WTC11 (cell line): ENCODE data around the gene THY1. TPM values are rescaled to one million over a fixed set of nuclear protein-coding genes. Genes with fewer than 3 reads are reported as not detected.

Source experiments
- ATF2 ChIP-seq: sonication (generic); formaldehyde crosslinking; IDR thresholded peaks from 2 replicates; pipeline ENCODE4 v1.8.1; 2022; ENCODE audit warnings: low read depth, missing genetic modification reagents, borderline replicate concordance
- CBFB ChIP-seq: sonication (generic); formaldehyde crosslinking; IDR thresholded peaks from 2 replicates; pipeline ENCODE4 v1.8.1; 2022; ENCODE audit warnings: mild to moderate bottlenecking, low read depth, missing genetic modification reagents
- CREM ChIP-seq: sonication (generic); formaldehyde crosslinking; IDR thresholded peaks from 2 replicates; pipeline ENCODE4 v1.8.1; 2022; ENCODE audit warnings: mild to moderate bottlenecking, missing genetic modification reagents, moderate library complexity
- FOXP1 ChIP-seq: sonication (generic); formaldehyde crosslinking; IDR thresholded peaks from 2 replicates; pipeline ENCODE4 v1.8.0; 2022; ENCODE audit warnings: missing genetic modification reagents, mild to moderate bottlenecking, moderate library complexity, borderline replicate concordance
- JAZF1 ChIP-seq: fragments of 250-450 bp; sonication (Bioruptor Pico); IDR thresholded peaks from 2 replicates; pipeline ENCODE4 v1.9.0; 2021; ENCODE audit warnings: moderate library complexity, mild to moderate bottlenecking, inconsistent platforms
- MLX ChIP-seq: sonication (generic); formaldehyde crosslinking; IDR thresholded peaks from 2 replicates; pipeline ENCODE4 v1.8.1; 2023; ENCODE audit warnings: mild to moderate bottlenecking, missing genetic modification reagents, moderate library complexity
- MYBL2 ChIP-seq: sonication (generic); formaldehyde crosslinking; IDR thresholded peaks from 2 replicates; pipeline ENCODE4 v1.8.1; 2023; ENCODE audit warnings: mild to moderate bottlenecking, moderate library complexity, missing genetic modification reagents
- NFE2L1 ChIP-seq: sonication (generic); formaldehyde crosslinking; IDR thresholded peaks from 2 replicates; pipeline ENCODE4 v1.8.1; 2023; ENCODE audit warnings: missing genetic modification reagents
- NR1H2 ChIP-seq: sonication (generic); formaldehyde crosslinking; IDR thresholded peaks from 2 replicates; pipeline ENCODE4 v1.9.0; 2021; ENCODE audit warnings: mild to moderate bottlenecking, moderate library complexity, missing genetic modification reagents
- PRRX2 ChIP-seq: fragments of 250-450 bp; sonication (Bioruptor Pico); IDR thresholded peaks from 2 replicates; pipeline ENCODE4 v1.8.0; 2021; ENCODE audit warnings: mild to moderate bottlenecking
- STAT6 ChIP-seq: sonication (generic); formaldehyde crosslinking; conservative IDR thresholded peaks from 2 replicates; pipeline ENCODE4 v1.8.1; 2023; ENCODE audit warnings: mild to moderate bottlenecking, low read depth, missing genetic modification reagents, moderate library complexity
- TEAD1 ChIP-seq: sonication (generic); formaldehyde crosslinking; IDR thresholded peaks from 2 replicates; pipeline ENCODE4 v1.8.0; 2022; ENCODE audit warnings: mild to moderate bottlenecking, missing genetic modification reagents
- USF2 ChIP-seq: sonication (generic); formaldehyde crosslinking; IDR thresholded peaks from 2 replicates; pipeline ENCODE4 v1.8.1; 2023; ENCODE audit warnings: mild to moderate bottlenecking, missing genetic modification reagents, moderate library complexity
- ZMAT4 ChIP-seq: fragments of 250-450 bp; sonication (Bioruptor Pico); IDR thresholded peaks from 2 replicates; pipeline ENCODE4 v1.9.0; 2021; ENCODE audit warnings: mild to moderate bottlenecking
- ZNF281 ChIP-seq: sonication (generic); formaldehyde crosslinking; IDR thresholded peaks from 2 replicates; pipeline ENCODE4 v1.8.0; 2023; ENCODE audit warnings: mild to moderate bottlenecking, missing genetic modification reagents
- ZNF317 ChIP-seq: sonication (generic); formaldehyde crosslinking; IDR thresholded peaks from 2 replicates; pipeline ENCODE4 v1.8.1; 2023; ENCODE audit warnings: low read depth, mild to moderate bottlenecking, moderate library complexity, missing genetic modification reagents, borderline replicate concordance
- total RNA-seq: library from RNA; stranded (reverse); gene quantifications from 3 replicates; pipeline ENCODE4 v1.2.3, GENCODE V29; 2021

THY1 gene
- total RNA-seq, 1 experiment from 2014 or later: 325 TPM

- TF ChIP-seq USF2 (CRISPR knock-in tag) (no peak), PRRX2 (CRISPR knock-in tag) (peak; percentile 51; the same call in 1 of the 2 replicates), NR1H2 (no peak), FOXP1 (CRISPR knock-in tag) (peak; percentile 25), CREM (CRISPR knock-in tag) (no peak), ATF2 (CRISPR knock-in tag) (no peak), MLX (CRISPR knock-in tag) (no peak), ZNF317 (CRISPR knock-in tag) (no peak), ZNF281 (CRISPR knock-in tag) (no peak; the same call in 1 of the 2 replicates), JAZF1 (CRISPR knock-in tag) (no peak), CBFB (no peak), MYBL2 (CRISPR knock-in tag) (peak; percentile 80; the same call in 1 of the 2 replicates), STAT6 (no peak), NFE2L1 (CRISPR knock-in tag) (no peak; the same call in 1 of the 2 replicates), TEAD1 (CRISPR knock-in tag) (no peak; the same call in 1 of the 2 replicates), ZMAT4 (CRISPR knock-in tag) (peak; percentile 8; the same call in 1 of the 2 replicates)
- TF ChIP-seq, all 79 proteins: peak for 19
These were observed 6.1 kb downstream of the THY1 start (continued) for GRCh38 chr11:119416606-119417580.
